Ovary (tissue), 9 donors: ENCODE results near the gene MAPK14. TPM values are rescaled to one million over a fixed set of nuclear protein-coding genes. Genes with fewer than 3 reads are reported as not detected.

Source experiments
- DNase-seq, 5 donors: peaks; one replicate each; pipeline ENCODE4 v3.0.0-alpha.2; 2019 to 2020
- H3K27ac ChIP-seq, 2 donors: fragments of 200-600 bp; one replicate each; pipeline versions ENCODE4 v1.5.1 to v1.8.0; 2019 to 2022
- H3K27me3 ChIP-seq: fragments of 200-600 bp; one replicate; pipeline ENCODE4 v1.8.0; 2022
- H3K36me3 ChIP-seq: fragments of 200-600 bp; sonication (generic); one replicate; pipeline ENCODE4 v1.5.1; 2019
- H3K4me1 ChIP-seq: one replicate; pipeline ENCODE4 v1.8.1; 2013; ENCODE audit warnings: mild to moderate bottlenecking, moderate library complexity; ENCODE audit not compliant: insufficient read depth
- H3K4me3 ChIP-seq: fragments of 200-600 bp; sonication (generic); one replicate; pipeline ENCODE4 v1.5.1; 2017
- H3K9me3 ChIP-seq, 2 donors: fragments of 200-600 bp in 1 of 2; sonication (generic) in 1 of 2; one replicate each; pipeline versions ENCODE4 v1.5.1 to v1.8.1; 2013 to 2019; ENCODE audit warnings: mild to moderate bottlenecking in 1 of 2, moderate library complexity in 1 of 2
- EP300 ChIP-seq: sonication (generic); formaldehyde crosslinking; IDR thresholded peaks from one replicate; pipeline ENCODE4 v1.6.1; 2017; ENCODE audit warnings: antibody characterized with exemption
- POLR2A ChIP-seq: fragments of 450-650 bp; IDR thresholded peaks from one replicate; pipeline ENCODE4 v1.6.1; 2017; ENCODE audit warnings: antibody characterized with exemption, mild to moderate bottlenecking, moderate library complexity
- WGBS, 3 donors: extraction: QIAGEN DNeasy Blood & Tissue Kit in 1 of 3; methylation state at CpG; one replicate each; pipeline versions ENCODE4 v1.1.5 to v1.1.7; 2013 to 2017; 5-methylcytosine and 5-hydroxymethylcytosine counted together
- intact Hi-C, 4 donors: fragments of 100-400 bp; cut with DNase I; formaldehyde crosslinking; loops; one replicate each; pipeline versions ENCODE4 v1.11.0 to v1.15.1; 2022 to 2023
- polyA plus RNA-seq, 2 donors: library from polyadenylated mRNA; stranded (reverse); fragments of 200-250 nt in 1 of 2; fragments of 350-450 nt in 1 of 2; fragmentation: Illumina TruSeq in 1 of 2; extraction: RNeasy Lipid Tissue Mini Kit (QIAGEN cat#74804) in 1 of 2; gene quantifications; one replicate each; pipeline ENCODE4 v1.2.3, GENCODE V29; 2013 to 2014
- total RNA-seq, 7 donors: library from RNA; depleted of rRNA in 2 of 7; stranded (reverse); fragments of >200 nt in 2 of 7; fragmentation: NEBNext Ultra II Directional in 3 of 7; extraction: Animal tissue kit (Norgen Biotek cat#: 25700) in 3 of 7; gene quantifications; one replicate each; pipeline versions ENCODE4 v1.1.0 to v1.2.4, GENCODE V29; 2016 to 2023
- TF ChIP-seq, protein P1 (sequence below), 3 donors: fragments of 450-650 bp in 2 of 3; fragments of 200-600 bp in 1 of 3; IDR thresholded peaks; one replicate each; pipeline versions ENCODE4 v1.5.1 to v1.8.0; 2016 to 2022; ENCODE audit warnings: antibody characterized with exemption in 3 of 3, mild to moderate bottlenecking in 1 of 3
- donor health status: DM: no; HTN: no; CAD: no; lungs with moderate emphysema.
- donor health status: DM: no; HTN: no; CAD: no.
- donor health status: Bipolar disorder and iron deficiency.
- donor health status: DM: yes; HTN: yes; CAD: no.
- donor health status: DM: no; HTN: no; CAD: no.
- donor health status: DM: yes; HTN: yes; CAD: no.

The MAPK14 gene
- total and polyA plus RNA-seq, 9 donors, result 18.6 to 58.8 (median 37.1) TPM

DNA sequence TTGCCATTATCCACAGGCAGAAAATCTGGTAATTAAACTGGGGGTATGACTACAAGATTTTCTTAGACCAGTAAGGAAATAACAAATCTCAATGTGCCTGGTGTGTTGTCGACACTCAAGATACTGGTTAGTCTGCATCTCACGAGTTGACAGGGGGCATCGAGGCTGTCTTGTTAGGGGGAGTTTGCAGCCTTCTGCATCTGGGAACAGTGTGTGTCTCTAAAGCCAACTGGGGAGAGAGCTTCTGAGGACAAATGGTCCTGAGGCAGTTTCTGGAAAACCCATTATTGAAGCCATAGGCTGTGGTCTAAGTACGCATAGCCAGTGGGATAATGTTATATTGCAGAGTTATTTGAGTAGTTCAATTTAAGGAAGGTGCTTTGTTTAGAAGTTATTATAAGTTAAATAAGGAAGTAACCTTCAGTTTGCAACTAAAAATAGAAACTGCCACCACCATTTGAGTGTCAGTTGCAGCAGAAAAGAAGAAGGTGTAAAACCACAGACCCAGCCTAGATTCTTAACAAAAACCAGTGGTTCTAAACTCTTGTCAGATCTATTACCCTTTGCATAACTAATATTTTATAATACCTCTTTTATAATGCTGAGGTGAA is 87.3 kb downstream of the MAPK14 start:
- Histone ChIP-seq H3K27me3 (no peaks in the 10 kb centered on the region), H3K4me1 (no peaks in the 10 kb centered on the region), H3K27ac (no peak overlapping the region), H3K36me3 (no peaks in the 10 kb centered on the region), H3K9me3 (no peaks in the 10 kb centered on the region), H3K4me3 (no peak overlapping the region)
- no peak for TF ChIP-seq POLR2A
- no peak for TF ChIP-seq EP300
- TF ChIP-seq, protein P1, sequence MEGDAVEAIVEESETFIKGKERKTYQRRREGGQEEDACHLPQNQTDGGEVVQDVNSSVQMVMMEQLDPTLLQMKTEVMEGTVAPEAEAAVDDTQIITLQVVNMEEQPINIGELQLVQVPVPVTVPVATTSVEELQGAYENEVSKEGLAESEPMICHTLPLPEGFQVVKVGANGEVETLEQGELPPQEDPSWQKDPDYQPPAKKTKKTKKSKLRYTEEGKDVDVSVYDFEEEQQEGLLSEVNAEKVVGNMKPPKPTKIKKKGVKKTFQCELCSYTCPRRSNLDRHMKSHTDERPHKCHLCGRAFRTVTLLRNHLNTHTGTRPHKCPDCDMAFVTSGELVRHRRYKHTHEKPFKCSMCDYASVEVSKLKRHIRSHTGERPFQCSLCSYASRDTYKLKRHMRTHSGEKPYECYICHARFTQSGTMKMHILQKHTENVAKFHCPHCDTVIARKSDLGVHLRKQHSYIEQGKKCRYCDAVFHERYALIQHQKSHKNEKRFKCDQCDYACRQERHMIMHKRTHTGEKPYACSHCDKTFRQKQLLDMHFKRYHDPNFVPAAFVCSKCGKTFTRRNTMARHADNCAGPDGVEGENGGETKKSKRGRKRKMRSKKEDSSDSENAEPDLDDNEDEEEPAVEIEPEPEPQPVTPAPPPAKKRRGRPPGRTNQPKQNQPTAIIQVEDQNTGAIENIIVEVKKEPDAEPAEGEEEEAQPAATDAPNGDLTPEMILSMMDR (IDR thresholded peaks at IDR 0.05), result no peak
- DNase-seq, result no peak
- intact Hi-C loops, result no loop called here
- WGBS, 3 donors, result 83 to 86% (median 84%) methylated on average over 4 of the region's 4 CpGs

DNA sequence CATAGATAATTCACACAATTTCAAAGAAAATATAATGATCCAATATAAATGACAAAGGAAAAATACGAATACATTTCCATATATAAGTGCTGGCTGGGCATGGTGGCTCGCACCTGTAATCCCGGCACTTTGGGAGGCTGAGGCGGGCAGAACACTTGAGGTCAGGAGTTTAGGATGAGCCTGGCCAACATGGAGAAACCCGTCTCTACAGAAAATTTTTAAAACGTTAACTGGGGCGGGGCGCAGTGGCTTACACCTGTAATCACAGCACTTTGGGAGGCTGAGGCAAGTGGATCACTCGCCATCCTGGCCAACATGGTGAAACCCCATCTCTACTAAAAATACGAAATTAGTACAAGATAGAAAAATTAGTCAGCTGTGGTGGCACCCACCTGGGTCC is 87.8 kb downstream of the MAPK14 start:
- DNase-seq, result no peak
- TF ChIP-seq POLR2A, result no peak
- no peak for TF ChIP-seq EP300
- TF ChIP-seq, protein P1 (IDR thresholded peaks at IDR 0.05), result no peak
- no peaks in the 10 kb centered on the region for H3K27me3 ChIP-seq
- H3K4me3 ChIP-seq, result no peak overlapping the region
- WGBS, 3 donors, result 96 to 97% (median 96%) methylated on average over 10 of the region's 10 CpGs
- H3K27ac ChIP-seq, result no peak overlapping the region
- intact Hi-C loops, result no loop called here
- no peaks in the 10 kb centered on the region for H3K9me3 ChIP-seq
- H3K4me1 ChIP-seq, result no peaks in the 10 kb centered on the region
- H3K36me3 ChIP-seq, result no peaks in the 10 kb centered on the region

DNA sequence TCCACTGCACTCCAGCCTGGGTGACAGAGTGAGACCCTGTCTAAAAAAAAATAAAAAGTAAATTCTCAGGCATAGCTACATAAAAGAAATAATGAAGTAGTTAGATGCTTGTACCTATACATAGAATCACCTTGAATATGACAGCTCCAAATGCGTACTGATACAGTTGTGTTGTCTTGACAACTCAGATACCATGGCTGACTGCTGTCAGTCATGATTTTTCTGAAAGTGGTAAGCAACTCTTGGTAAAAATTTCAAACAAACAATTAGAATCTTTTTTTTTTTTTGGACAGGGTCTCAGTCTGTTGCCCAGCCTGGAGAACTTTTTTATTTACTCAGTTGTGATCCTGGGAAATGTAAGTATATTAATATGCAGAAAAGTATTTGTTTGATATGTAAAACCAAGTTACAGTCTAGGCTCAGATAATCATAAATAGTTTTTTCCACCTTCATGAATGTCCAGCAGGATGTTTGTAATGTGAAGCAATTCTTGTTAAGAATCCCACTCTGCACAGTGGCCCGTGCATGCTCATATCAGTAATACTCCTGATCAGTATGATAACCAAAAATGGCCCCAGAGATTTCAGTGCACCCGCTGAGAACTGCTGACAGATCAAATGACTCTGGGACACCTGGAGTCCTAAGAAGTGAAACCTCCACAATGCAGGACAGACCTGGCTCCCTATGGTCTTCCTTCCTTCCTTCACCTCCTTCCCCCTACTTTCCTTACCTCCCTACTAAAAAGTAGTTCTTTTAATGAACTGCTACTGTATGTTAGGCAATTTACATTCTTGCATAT is 88.7 kb downstream of the MAPK14 start:
- Histone ChIP-seq H3K4me1 (no peaks in the 10 kb centered on the region), H3K4me3 (no peak overlapping the region), H3K27me3 (no peaks in the 10 kb centered on the region), H3K9me3 (no peaks in the 10 kb centered on the region), H3K27ac (no peak overlapping the region), H3K36me3 (no peaks in the 10 kb centered on the region)
- no peak for DNase-seq
- WGBS, 3 donors, result 81 to 86% (median 82%) methylated on average over 3 of the region's 3 CpGs
- intact Hi-C loops, result no loop called here
- no peak for TF ChIP-seq POLR2A
- no peak for TF ChIP-seq EP300
- TF ChIP-seq, protein P1 (IDR thresholded peaks at IDR 0.05), result no peak

GRCh38 chr6:36116943-36117342 is 89.3 kb downstream of the MAPK14 start:
- H3K9me3 ChIP-seq, result no peaks in the 10 kb centered on the region
- no peaks in the 10 kb centered on the region for H3K27me3 ChIP-seq
- no peaks in the 10 kb centered on the region for H3K4me1 ChIP-seq
- no peak overlapping the region for H3K4me3 ChIP-seq
- TF ChIP-seq POLR2A (no peak), EP300 (no peak)
- TF ChIP-seq, protein P1 (IDR thresholded peaks at IDR 0.05), result no peak
- 88 to 94% (median 92%) methylated on average over 2 of the region's 2 CpGs for WGBS, 3 donors
- no peak overlapping the region for H3K27ac ChIP-seq
- H3K36me3 ChIP-seq, result no peaks in the 10 kb centered on the region
- intact Hi-C loops, result no loop called here
- no peak for DNase-seq
